HG03060 (cell line): ENCODE measurements around the gene TAPBPL.

Experiments
- ATAC-seq: cut with Tn5 transposase; IDR thresholded peaks from one replicate; pipeline ENCODE4 v1.9.1; 2021; ENCODE audit warnings: low read depth, moderate number of reproducible peaks; ENCODE audit not compliant: unreplicated experiment

The TAPBPL gene

DNA sequence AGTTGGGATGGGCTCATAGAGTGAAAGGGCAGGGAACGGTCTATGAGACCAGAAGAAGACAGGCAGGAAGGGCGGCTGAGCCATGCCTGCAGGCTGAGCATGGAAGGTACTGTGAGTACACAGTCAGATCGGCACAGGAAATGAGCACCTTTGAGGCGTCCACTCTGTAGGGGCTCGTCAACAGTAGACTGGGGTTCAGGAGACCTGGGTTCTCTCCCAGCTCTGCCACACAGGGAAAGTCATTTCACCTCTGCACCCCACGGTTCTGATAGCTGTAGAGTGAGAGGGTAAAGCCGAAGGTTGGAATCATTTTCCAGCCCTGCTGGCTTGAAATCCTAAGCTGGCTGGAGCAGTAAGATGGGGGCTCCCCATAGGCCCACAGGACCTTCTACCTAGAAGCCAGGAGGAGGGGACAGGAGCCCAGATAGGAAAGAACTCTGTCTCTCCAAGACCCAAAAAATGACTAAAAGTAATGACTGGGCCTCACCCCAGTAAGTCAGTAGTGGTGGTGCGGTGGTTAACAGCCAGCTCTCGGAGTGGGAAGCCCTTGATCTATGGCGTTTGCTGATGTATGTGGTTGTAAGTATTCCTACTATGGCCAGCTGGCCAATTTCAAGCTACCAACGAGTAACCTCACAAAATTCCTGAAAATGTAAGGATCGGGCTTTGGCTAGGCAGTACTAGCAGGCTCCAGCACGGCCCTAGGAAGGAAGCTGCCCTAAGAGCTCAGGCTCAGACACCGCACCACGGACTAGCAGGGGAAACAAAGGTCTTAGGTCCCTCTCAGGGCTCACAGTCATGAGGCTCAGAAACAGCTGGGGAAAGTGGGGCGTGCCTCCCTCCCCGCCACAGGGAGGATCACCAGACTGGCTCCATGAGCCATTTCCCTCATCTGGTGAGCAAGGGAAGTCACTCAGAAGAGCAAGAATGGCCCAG, 17.4 kb upstream of the TAPBPL start:
- no peak for ATAC-seq

- no peak for ATAC-seq
Observed at GRCh38 chr12:6435961-6436715, 15.7 kb upstream of the TAPBPL start.

DNA sequence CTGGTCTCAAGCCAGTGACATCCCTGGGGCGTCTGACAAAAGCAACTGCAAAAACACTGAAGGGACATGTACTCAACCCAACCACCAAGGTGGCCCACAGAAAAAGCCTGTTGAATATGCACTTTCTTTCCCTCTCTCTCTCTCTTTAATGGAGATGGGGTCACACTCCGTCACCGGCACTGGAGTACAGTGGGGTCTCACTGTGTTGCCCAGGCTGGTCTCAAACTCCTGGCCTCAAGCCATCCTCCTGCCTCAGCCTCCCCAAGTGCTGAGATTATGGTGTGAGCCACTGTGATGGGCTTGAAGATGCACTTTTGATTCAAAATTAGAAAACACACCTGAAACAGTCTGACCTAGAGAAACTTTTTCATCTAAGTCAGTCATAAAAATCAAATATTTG, 14.3 kb upstream of the TAPBPL start:
- ATAC-seq: no peak

GRCh38 chr12:6438345-6438744, 13.5 kb upstream of the TAPBPL start:
- ATAC-seq: no peak

GRCh38 chr12:6440391-6440790, 11.5 kb upstream of the TAPBPL start:
- ATAC-seq: no peak

DNA sequence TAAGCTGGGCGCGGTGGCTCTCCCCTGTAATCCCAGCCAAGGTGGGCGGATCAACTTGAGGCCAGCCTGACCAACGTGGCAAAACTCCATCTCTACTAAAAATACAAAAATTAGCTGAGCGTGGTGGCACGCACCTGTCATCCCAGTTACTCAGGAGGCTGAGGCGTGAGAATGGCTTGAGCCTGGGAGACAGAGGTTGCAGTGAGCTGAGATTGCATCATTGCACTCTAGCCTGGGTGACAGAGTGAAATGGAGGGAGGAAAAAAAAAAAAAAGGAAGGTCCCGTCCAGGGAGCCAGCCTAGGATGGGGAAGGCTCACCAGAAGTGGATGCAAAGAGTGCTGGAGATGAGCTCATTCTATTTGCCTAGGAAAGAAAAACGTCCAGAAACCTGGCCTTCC, 9.0 kb upstream of the TAPBPL start:
- ATAC-seq: no peak

DNA sequence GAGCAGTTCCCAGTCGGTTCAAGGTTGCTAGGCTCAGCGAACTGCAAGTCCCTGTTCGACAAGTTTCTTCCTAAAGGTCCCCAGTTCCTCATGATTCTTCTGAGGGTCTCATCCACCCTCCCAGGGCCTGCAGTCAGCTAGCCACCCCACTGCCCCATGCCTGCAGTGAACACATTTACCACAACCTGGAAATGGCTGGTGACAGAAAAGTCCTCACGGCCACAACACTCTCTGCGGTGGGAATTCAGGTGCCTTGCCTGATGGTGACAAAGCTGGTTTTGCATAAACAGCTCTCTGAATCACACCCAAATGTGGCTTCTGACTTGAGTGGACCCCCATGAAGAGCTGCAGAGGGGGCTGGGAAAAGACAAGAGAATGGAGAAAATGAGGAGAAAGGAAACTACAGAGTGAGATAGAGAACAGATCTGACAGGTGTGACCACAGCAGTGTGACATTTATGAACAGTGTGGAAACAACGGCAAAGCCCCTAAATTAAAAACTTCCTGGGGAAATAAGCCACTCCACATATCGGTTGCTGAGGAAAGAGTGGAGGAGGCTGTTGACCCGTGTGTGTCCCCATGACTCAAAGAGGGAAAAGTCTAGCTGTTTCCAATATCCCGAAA, 8.4 kb upstream of the TAPBPL start:
- no peak for ATAC-seq

DNA sequence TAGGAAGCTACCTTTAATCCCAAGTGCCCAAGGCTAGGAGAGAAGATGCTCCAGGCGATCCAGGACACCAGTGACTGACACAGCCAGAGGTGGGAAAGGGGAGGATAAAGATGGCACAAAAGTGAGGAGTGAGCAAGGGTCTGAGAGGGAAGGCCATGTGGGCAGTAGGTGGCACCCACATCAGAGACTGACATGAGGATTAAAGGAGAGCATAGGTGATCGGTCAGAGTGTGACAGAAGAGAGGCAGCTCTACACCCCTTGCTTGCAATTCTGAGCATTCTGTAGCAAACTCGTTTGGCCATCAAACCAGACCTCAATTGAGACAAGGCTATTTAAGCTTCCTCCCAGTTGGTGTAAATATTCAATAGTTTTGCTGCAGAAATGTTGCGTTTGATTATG, 7.8 kb upstream of the TAPBPL start:
- no peak for ATAC-seq

DNA sequence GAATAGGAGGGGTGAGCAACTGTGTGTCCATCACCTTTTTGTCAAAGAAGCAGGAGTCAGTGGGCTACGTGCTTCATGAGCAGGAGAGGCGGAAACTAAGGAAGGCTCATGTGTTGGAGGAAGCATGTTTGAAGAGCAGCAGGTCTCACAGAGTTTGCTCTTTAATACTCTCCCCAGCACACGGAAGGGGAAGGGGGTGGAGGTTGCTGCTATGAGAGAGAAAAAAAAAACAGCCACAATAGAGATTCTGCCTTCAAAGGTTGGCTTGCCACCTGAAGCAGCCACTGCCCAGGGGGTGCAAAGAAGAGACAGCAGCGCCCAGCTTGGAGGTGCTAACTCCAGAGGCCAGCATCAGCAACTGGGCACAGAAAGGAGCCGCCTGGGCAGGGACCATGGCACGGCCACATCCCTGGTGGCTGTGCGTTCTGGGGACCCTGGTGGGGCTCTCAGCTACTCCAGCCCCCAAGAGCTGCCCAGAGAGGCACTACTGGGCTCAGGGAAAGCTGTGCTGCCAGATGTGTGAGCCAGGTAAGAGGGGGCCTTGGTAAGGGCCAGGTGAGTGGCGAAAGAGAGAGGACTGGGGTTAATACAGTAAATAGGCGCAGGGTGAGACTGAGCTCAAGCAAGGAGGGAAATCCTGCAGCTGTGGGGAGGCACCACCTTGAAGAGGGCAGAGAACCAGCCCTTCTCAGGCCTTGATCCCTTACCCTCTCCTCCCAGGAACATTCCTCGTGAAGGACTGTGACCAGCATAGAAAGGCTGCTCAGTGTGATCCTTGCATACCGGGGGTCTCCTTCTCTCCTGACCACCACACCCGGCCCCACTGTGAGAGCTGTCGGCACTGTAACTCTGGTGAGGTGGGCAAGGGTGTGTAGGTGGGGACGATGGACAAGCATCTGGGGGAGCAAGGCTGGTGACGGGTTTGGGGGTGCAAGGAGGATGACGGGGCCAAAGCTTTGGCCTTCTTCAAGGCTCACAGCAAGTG, 6.8 kb upstream of the TAPBPL start, which contains the start of gene CD27:
CD27 (plus strand) TSS at position 252 of the 985 bp plus-strand sequence; CDS start at position 393, 141 bp downstream.
- no peak for ATAC-seq

- no peak for ATAC-seq
Observed at GRCh38 chr12:6450091-6450868, 1.6 kb upstream of the TAPBPL start.

GRCh38 chr12:6450869-6451347, 934 bp upstream of the TAPBPL start:
- ATAC-seq: no peak

DNA sequence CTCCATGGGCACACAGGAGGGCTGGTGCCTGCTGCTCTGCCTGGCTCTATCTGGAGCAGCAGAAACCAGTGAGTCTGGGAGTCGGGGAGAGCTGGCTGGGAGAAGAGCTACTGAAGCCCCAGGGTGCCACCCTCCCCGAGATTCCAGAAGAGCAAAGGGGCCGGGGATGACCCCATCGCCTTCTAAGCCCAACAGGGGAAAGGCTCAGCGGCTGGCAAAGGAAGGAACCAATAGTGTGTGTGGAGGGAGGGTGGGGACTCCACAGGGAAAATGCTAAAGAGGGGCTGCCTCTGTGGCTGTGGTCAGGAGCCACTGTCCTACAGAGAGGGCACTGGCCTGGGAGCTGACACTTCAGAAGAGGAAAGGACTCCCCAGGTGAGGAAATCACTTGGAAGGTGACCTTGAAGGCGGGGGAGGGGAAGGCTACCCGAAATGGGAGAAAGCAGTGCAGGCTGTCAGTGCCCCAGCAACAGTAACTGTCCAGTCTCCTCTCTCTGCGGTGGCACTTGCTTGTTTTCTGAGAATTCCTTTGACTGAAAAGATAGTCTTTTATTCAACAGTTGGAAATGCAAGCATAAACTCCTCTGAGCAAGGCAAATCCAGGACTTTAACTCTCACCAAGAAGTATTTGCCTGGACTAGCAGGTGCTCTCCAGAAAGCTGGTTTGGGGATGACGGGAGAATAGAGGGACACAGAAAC, 552 bp downstream of the TAPBPL start:
- ATAC-seq: no peak

GRCh38 chr12:6452944-6453630, 1.2 kb downstream of the TAPBPL start:
- no peak for ATAC-seq

DNA sequence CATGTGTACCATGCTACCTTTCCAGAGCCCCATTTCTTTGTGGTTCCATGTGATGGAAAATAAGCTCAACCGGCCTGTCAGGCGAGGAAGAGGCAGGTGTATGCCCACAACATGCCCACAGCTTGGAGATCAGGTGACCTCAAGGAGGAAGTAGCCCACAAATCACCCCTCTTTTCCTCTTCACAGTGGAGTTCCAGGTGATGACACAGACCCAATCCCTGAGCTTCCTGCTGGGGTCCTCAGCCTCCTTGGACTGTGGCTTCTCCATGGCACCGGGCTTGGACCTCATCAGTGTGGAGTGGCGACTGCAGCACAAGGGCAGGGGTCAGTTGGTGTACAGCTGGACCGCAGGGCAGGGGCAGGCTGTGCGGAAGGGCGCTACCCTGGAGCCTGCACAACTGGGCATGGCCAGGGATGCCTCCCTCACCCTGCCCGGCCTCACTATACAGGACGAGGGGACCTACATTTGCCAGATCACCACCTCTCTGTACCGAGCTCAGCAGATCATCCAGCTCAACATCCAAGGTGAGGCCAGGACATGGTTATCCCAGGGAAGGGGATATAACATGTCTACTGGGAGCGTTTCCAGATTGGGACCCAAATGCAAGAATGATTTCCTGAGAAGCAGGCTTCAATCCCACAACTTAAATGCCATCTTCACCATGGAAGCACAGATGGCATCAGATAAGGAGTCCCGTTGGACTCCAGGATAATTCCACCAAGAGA, 5.5 kb downstream of the TAPBPL start:
- ATAC-seq: no peak

GRCh38 chr12:6458281-6459003, 6.6 kb downstream of the TAPBPL start:
- ATAC-seq: no peak

DNA sequence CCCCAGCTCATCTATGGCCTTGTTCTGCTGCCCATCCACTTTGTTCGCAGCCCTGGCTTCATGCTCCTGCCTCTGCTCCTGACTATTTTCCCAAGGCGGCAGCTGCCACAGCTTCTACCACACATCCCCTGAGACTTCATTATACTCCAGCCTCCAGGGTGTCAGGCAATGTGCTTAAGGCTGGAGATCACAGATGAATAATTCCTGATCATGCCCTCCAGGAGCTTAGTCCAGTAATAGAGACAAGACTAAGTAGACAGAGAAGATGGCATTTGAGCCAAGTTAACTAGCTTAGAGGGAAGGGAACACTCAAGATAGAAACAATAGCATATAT, 7.1 kb downstream of the TAPBPL start:
- ATAC-seq: no peak
